ENCODE data around the gene NSMCE1. TPM values are rescaled to one million over a fixed set of nuclear protein-coding genes. Genes with fewer than 3 reads are reported as not detected.
"Not testable (repeated sequence)": the region's sequence is repeated elsewhere in the genome, so short reads cannot be mapped to it uniquely, and the experiment has no call there.

NSMCE1 gene
- total RNA-seq, 4 donors from 2014 or later: 20.9 to 41.3 (median 30.6) TPM

GRCh38 chr16:27298132-27298531 lies 29.6 kb upstream of the NSMCE1 start:
- Histone ChIP-seq H3K9me3 (no peaks in the 10 kb centered on the region), H3K36me3 (no peaks in the 10 kb centered on the region), H3K4me3 (no peak overlapping the region), H3K27ac (no peak overlapping the region), H3K27me3 (no peaks in the 10 kb centered on the region), H3K4me1 (no peaks in the 10 kb centered on the region)
- no peak for DNase-seq
- no peak for TF ChIP-seq CTCF (IDR thresholded peaks at IDR 0.05)
- no peak for TF ChIP-seq POLR2A (IDR thresholded peaks at IDR 0.05)

- H3K4me3 ChIP-seq: no peak overlapping the region
- no peak for TF ChIP-seq POLR2A (IDR thresholded peaks at IDR 0.05)
- no peaks in the 10 kb centered on the region for H3K36me3 ChIP-seq
- H3K4me1 ChIP-seq: no peaks in the 10 kb centered on the region
- H3K27me3 ChIP-seq: no peaks in the 10 kb centered on the region
- H3K9me3 ChIP-seq: no peaks in the 10 kb centered on the region
- DNase-seq: no peak
- H3K27ac ChIP-seq: no peak overlapping the region
Measured at GRCh38 chr16:27293343-27293742, 24.8 kb upstream of the NSMCE1 start.

- Histone ChIP-seq H3K27me3 (no peaks in the 10 kb centered on the region), H3K36me3 (no peaks in the 10 kb centered on the region), H3K27ac (no peak overlapping the region), H3K4me1 (no peaks in the 10 kb centered on the region), H3K4me3 (no peak overlapping the region), H3K9me3 (no peaks in the 10 kb centered on the region)
- no peak for TF ChIP-seq CTCF (IDR thresholded peaks at IDR 0.05)
- TF ChIP-seq POLR2A (IDR thresholded peaks at IDR 0.05): no peak
- DNase-seq: no peak
Measured at GRCh38 chr16:27291722-27292240, 23.2 kb upstream of the NSMCE1 start.

GRCh38 chr16:27291106-27291505 lies 22.5 kb upstream of the NSMCE1 start:
- DNase-seq: no peak
- TF ChIP-seq CTCF (IDR thresholded peaks at IDR 0.05) (no peak), POLR2A (IDR thresholded peaks at IDR 0.05) (no peak)
- no peak overlapping the region for H3K4me3 ChIP-seq
- H3K4me1 ChIP-seq: no peaks in the 10 kb centered on the region
- no peaks in the 10 kb centered on the region for H3K27me3 ChIP-seq
- H3K27ac ChIP-seq: no peak overlapping the region
- no peaks in the 10 kb centered on the region for H3K36me3 ChIP-seq
- no peaks in the 10 kb centered on the region for H3K9me3 ChIP-seq

GRCh38 chr16:27290562-27290961 lies 22.0 kb upstream of the NSMCE1 start:
- H3K36me3 ChIP-seq: no peaks in the 10 kb centered on the region
- no peak for DNase-seq

GRCh38 chr16:27289669-27290068 lies 21.1 kb upstream of the NSMCE1 start:
- Histone ChIP-seq H3K27ac (no peak overlapping the region), H3K9me3 (no peaks in the 10 kb centered on the region), H3K36me3 (no peaks in the 10 kb centered on the region), H3K4me3 (no peak overlapping the region), H3K4me1 (no peaks in the 10 kb centered on the region), H3K27me3 (no peaks in the 10 kb centered on the region)
- TF ChIP-seq CTCF (IDR thresholded peaks at IDR 0.05): no peak
- TF ChIP-seq POLR2A (IDR thresholded peaks at IDR 0.05): no peak
- no peak for DNase-seq

More at GRCh38 chr16:27290562-27290961, 22.0 kb upstream of the NSMCE1 start:
- no peak for TF ChIP-seq POLR2A (IDR thresholded peaks at IDR 0.05)
- TF ChIP-seq CTCF (IDR thresholded peaks at IDR 0.05): no peak
- Histone ChIP-seq H3K4me1 (no peaks in the 10 kb centered on the region), H3K4me3 (no peak overlapping the region), H3K27me3 (no peaks in the 10 kb centered on the region), H3K9me3 (no peaks in the 10 kb centered on the region), H3K27ac (no peak overlapping the region)

- not testable (repeated sequence) for H3K4me1 ChIP-seq, H3K27me3 ChIP-seq, H3K4me3 ChIP-seq, H3K36me3 ChIP-seq, H3K27ac ChIP-seq, H3K9me3 ChIP-seq, DNase-seq
Measured at GRCh38 chr16:27288313-27288712, 19.7 kb upstream of the NSMCE1 start.
